ENCODE data around the gene GDI2.

The GDI2 gene

GRCh38 chr10:5737352-5737751, 75.9 kb downstream of the GDI2 start:
- DNase-seq: no peak

GRCh38 chr10:5736591-5736990, 76.6 kb downstream of the GDI2 start:
- no peak for DNase-seq

GRCh38 chr10:5735119-5735518, 78.1 kb downstream of the GDI2 start:
- no peak for DNase-seq

GRCh38 chr10:5732141-5732540, 81.1 kb downstream of the GDI2 start:
- DNase-seq: no peak

- no peak for DNase-seq
These were observed 81.7 kb downstream of the GDI2 start for GRCh38 chr10:5731559-5731958.

- no peak for DNase-seq
These were observed 82.5 kb downstream of the GDI2 start for GRCh38 chr10:5730766-5731165.

GRCh38 chr10:5723692-5724091, 89.5 kb downstream of the GDI2 start:
- no peak for DNase-seq

GRCh38 chr10:5720182-5720581, 93.1 kb downstream of the GDI2 start:
- DNase-seq: no peak

GRCh38 chr10:5719546-5719945, 93.7 kb downstream of the GDI2 start:
- DNase-seq: no peak
